GM23338 (cell line): ENCODE data around the gene CTF1. TPM values are rescaled to one million over a fixed set of nuclear protein-coding genes. Genes with fewer than 3 reads are reported as not detected.

ENCODE experiments used
- ATAC-seq: fragments of 200-7000 bp; cut with Tn5 transposase; 3 replicates; pipeline ENCODE4 v1.9.1; 2020
- DNase-seq: peaks from one replicate; pipeline ENCODE4 v3.0.0-alpha.2; 2015; ENCODE audit warnings: low spot score
- H2AFZ ChIP-seq: fragments of 200-600 bp; sonication (generic); 2 replicates; pipeline ENCODE4 v1.8.0; 2016; ENCODE audit warnings: antibody characterized with exemption, mild to moderate bottlenecking, moderate library complexity
- H3F3A ChIP-seq: fragments of 200-600 bp; sonication (generic); replicated peaks from 2 replicates; pipeline ENCODE4 v1.8.0; 2017; ENCODE audit warnings: antibody characterized with exemption, mixed run types, low read depth
- H3K27ac ChIP-seq: fragments of 200-600 bp; sonication (generic); 2 replicates; pipeline ENCODE4 v1.6.1; 2016; ENCODE audit warnings: low read depth
- H3K27me3 ChIP-seq: fragments of 200-600 bp; sonication (generic); 2 replicates; pipeline ENCODE4 v1.8.0; 2016; ENCODE audit warnings: mild to moderate bottlenecking, mixed run types, moderate library complexity; ENCODE audit not compliant: insufficient read depth
- H3K36me3 ChIP-seq: fragments of 200-600 bp; sonication (generic); 2 replicates; pipeline ENCODE4 v1.8.0; 2016; ENCODE audit warnings: mild to moderate bottlenecking; ENCODE audit not compliant: insufficient read depth
- H3K4me1 ChIP-seq: fragments of 200-600 bp; sonication (generic); 2 replicates; pipeline ENCODE4 v1.8.0; 2016; ENCODE audit warnings: mild to moderate bottlenecking, moderate library complexity; ENCODE audit not compliant: insufficient read depth
- H3K4me2 ChIP-seq: fragments of 200-600 bp; sonication (generic); 2 replicates; pipeline ENCODE4 v1.7.1; 2017; ENCODE audit warnings: mixed run types
- H3K4me3 ChIP-seq: fragments of 200-600 bp; sonication (generic); 2 replicates; pipeline ENCODE4 v1.6.1; 2016; ENCODE audit warnings: mixed run types
- H3K79me2 ChIP-seq: fragments of 200-600 bp; sonication (generic); replicated peaks from 2 replicates; pipeline ENCODE4 v1.8.0; 2017; ENCODE audit warnings: mild to moderate bottlenecking; ENCODE audit not compliant: insufficient read depth
- H3K9me2 ChIP-seq: fragments of 200-600 bp; sonication (generic); 2 replicates; pipeline ENCODE4 v1.8.0; 2017; ENCODE audit not compliant: insufficient read depth
- H4K20me1 ChIP-seq: fragments of 200-600 bp; sonication (generic); replicated peaks from 2 replicates; pipeline ENCODE4 v1.8.0; 2017; ENCODE audit warnings: mild to moderate bottlenecking; ENCODE audit not compliant: insufficient read depth
- H3K27ac Mint-ChIP-seq: 2 replicates; pipeline ENCODE4 v1.8.0; 2020; ENCODE audit warnings: inconsistent platforms, mild to moderate bottlenecking, moderate library complexity, mixed read lengths
- H3K27me3 Mint-ChIP-seq: 3 replicates; pipeline ENCODE4 v1.8.0; 2022; ENCODE audit warnings: low read depth, mild to moderate bottlenecking, moderate library complexity, mixed read lengths, inconsistent platforms; ENCODE audit not compliant: insufficient read depth, poor library complexity
- H3K36me3 Mint-ChIP-seq: 3 replicates; pipeline ENCODE4 v1.8.0; 2021; ENCODE audit warnings: low read depth, mild to moderate bottlenecking, inconsistent platforms, moderate library complexity, mixed read lengths
- H3K4me1 Mint-ChIP-seq: 3 replicates; pipeline ENCODE4 v1.8.0; 2020; ENCODE audit warnings: mild to moderate bottlenecking, inconsistent platforms, mixed read lengths
- H3K4me3 Mint-ChIP-seq: 3 replicates; pipeline ENCODE4 v1.8.0; 2021; ENCODE audit warnings: moderate library complexity, mild to moderate bottlenecking, inconsistent platforms, mixed read lengths
- H3K9me3 Mint-ChIP-seq: 3 replicates; pipeline ENCODE4 v1.8.0; 2020; ENCODE audit warnings: moderate library complexity, mild to moderate bottlenecking, inconsistent platforms, mixed read lengths
- CTCF ChIP-seq, 2 experiments: fragments of 200-600 bp in 1 of 2; sonication (generic) in 1 of 2; conservative IDR thresholded peaks; 2 replicates each; pipeline versions ENCODE4 v1.5.1 to v1.6.1; 2016 to 2017; ENCODE audit warnings: antibody characterized with exemption in 2 of 2, low read depth in 2 of 2, mild to moderate bottlenecking in 2 of 2, moderate library complexity in 1 of 2
- EZH2 ChIP-seq: fragments of 200-600 bp; sonication (generic); IDR thresholded peaks from one replicate; pipeline ENCODE4 v1.8.0; 2017; ENCODE audit warnings: antibody characterized with exemption, mild to moderate bottlenecking, low read depth; ENCODE audit not compliant: unreplicated experiment
- EZH2phosphoT487 ChIP-seq: fragments of 200-600 bp; sonication (generic); IDR thresholded peaks from one replicate; pipeline ENCODE4 v1.8.1; 2018; ENCODE audit warnings: antibody characterized with exemption; ENCODE audit not compliant: unreplicated experiment
- JUNB ChIP-seq: IDR thresholded peaks from one replicate; pipeline ENCODE4 v1.6.1; 2016; ENCODE audit warnings: antibody characterized with exemption; ENCODE audit not compliant: unreplicated experiment
- REST ChIP-seq: IDR thresholded peaks from one replicate; pipeline ENCODE4 v1.6.1; 2018; ENCODE audit warnings: antibody characterized with exemption; ENCODE audit not compliant: unreplicated experiment
- ZNF462 ChIP-seq: fragments of 250-450 bp; sonication (Bioruptor Pico); IDR thresholded peaks from 2 replicates; pipeline ENCODE4 v1.5.0; 2020; ENCODE audit warnings: mild to moderate bottlenecking, moderate library complexity
- polyA plus RNA-seq: library from polyadenylated mRNA; unstranded; fragments of >200 nt; fragmentation: Nextera tagmentation; extraction: Ambion mirVana; gene quantifications from 2 replicates; pipeline ENCODE4 v1.2.1, GENCODE V29; 2016
- total RNA-seq: library from RNA; depleted of rRNA; stranded (reverse); fragments of >200 nt; shearing (Covaris generic); gene quantifications from 2 replicates; pipeline ENCODE4 v1.2.3, GENCODE V29; 2014

The CTF1 gene
- total and polyA plus RNA-seq, 2 experiments from 2014 or later: 0.24 to 0.52 TPM

- TF ChIP-seq REST (no peak), EZH2phosphoT487 (no peak), ZNF462 (no peak), EZH2 (no peak)
These were observed 28.7 kb downstream of the CTF1 start (continued) for GRCh38 chr16:30924913-30925631.

GRCh38 chr16:30925632-30925987, 29.2 kb downstream of the CTF1 start:
- Mint-ChIP-seq H3K4me3 (peak overlapping the region; percentile 60), H3K4me1 (peaks cover 11% of the 10 kb centered on the region), H3K9me3 (no peaks in the 10 kb centered on the region), H3K27ac (no peak overlapping the region), H3K36me3 (peaks cover 21% of the 10 kb centered on the region), H3K27me3 (peaks cover 17% of the 10 kb centered on the region)
- peaks cover 12% of the 10 kb centered on the region; the same call in 1 of the 2 replicates for H3K36me3 ChIP-seq
- H3K4me2 ChIP-seq: no peak overlapping the region; the same call in 1 of the 2 replicates
- H3K4me1 ChIP-seq: peaks cover 9% of the 10 kb centered on the region; the same call in 1 of the 2 replicates
- no peak overlapping the region for H3K27ac ChIP-seq
- no peak for ATAC-seq
- no peak overlapping the region for H2AFZ ChIP-seq
- peaks cover 18% of the 10 kb centered on the region for H3K79me2 ChIP-seq
- no peaks in the 10 kb centered on the region for H3K27me3 ChIP-seq
- no peak for TF ChIP-seq JUNB
- no peak for TF ChIP-seq CTCF (conservative IDR thresholded peaks at IDR 0.05; ENCODE audit: low read depth in 2 of 2)
- peaks cover 10% of the 10 kb centered on the region; the same call in 1 of the 2 replicates for H3F3A ChIP-seq
- no peak for DNase-seq
- H4K20me1 ChIP-seq: peaks cover 4% of the 10 kb centered on the region; the same call in 1 of the 2 replicates
- peak overlapping the region; percentile 62; the same call in 1 of the 2 replicates for H3K4me3 ChIP-seq
- H3K9me2 ChIP-seq: no peaks in the 10 kb centered on the region
